ENCODE data around the gene ACTR2. TPM values are rescaled to one million over a fixed set of nuclear protein-coding genes. Genes with fewer than 3 reads are reported as not detected.

ACTR2 gene
- total RNA-seq, 1 donor from 2014 or later = 124 TPM

- no peak for DNase-seq (ENCODE audit: low spot score)
- H4K20me1 ChIP-seq (ENCODE audit: low read depth) = peaks cover 51% of the 10 kb centered on the region
- Mint-ChIP-seq H3K4me1 (peaks cover 4% of the 10 kb centered on the region), H3K27me3 (ENCODE audit: insufficient read depth, low read depth) (peaks cover 3% of the 10 kb centered on the region), H3K4me3 (no peak overlapping the region), H3K27ac (no peak overlapping the region), H3K36me3 (peaks cover 5% of the 10 kb centered on the region), H3K9me3 (no peaks in the 10 kb centered on the region)
- no peaks in the 10 kb centered on the region for H3K4me1 ChIP-seq
- H3K27ac ChIP-seq = no peak overlapping the region
- H3K4me2 ChIP-seq = no peak overlapping the region
- H3K9me3 ChIP-seq (ENCODE audit: low read depth) = no peaks in the 10 kb centered on the region
- no peak overlapping the region for H3K4me3 ChIP-seq
- H3K79me2 ChIP-seq (ENCODE audit: low read depth) = peaks cover 5% of the 10 kb centered on the region
- H3K9ac ChIP-seq = no peak overlapping the region
- H3K27me3 ChIP-seq = no peaks in the 10 kb centered on the region
- no peaks in the 10 kb centered on the region for H3K36me3 ChIP-seq
- no peak overlapping the region for H2AFZ ChIP-seq (replicated peaks)
- peaks cover 6% of the 10 kb centered on the region for H3F3A ChIP-seq (ENCODE audit: low read depth)
- TF ChIP-seq EZH2phosphoT487 (IDR thresholded peaks at IDR 0.05) = no peak
- TF ChIP-seq, protein P1, sequence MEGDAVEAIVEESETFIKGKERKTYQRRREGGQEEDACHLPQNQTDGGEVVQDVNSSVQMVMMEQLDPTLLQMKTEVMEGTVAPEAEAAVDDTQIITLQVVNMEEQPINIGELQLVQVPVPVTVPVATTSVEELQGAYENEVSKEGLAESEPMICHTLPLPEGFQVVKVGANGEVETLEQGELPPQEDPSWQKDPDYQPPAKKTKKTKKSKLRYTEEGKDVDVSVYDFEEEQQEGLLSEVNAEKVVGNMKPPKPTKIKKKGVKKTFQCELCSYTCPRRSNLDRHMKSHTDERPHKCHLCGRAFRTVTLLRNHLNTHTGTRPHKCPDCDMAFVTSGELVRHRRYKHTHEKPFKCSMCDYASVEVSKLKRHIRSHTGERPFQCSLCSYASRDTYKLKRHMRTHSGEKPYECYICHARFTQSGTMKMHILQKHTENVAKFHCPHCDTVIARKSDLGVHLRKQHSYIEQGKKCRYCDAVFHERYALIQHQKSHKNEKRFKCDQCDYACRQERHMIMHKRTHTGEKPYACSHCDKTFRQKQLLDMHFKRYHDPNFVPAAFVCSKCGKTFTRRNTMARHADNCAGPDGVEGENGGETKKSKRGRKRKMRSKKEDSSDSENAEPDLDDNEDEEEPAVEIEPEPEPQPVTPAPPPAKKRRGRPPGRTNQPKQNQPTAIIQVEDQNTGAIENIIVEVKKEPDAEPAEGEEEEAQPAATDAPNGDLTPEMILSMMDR (IDR thresholded peaks at IDR 0.05) = no peak
- no peak for TF ChIP-seq EZH2 (IDR thresholded peaks at IDR 0.05)
Measured at GRCh38 chr2:65263262-65263661, 35.6 kb downstream of the ACTR2 start.

GRCh38 chr2:65263986-65264385, 36.4 kb downstream of the ACTR2 start:
- Mint-ChIP-seq H3K27ac (no peak overlapping the region), H3K4me3 (no peak overlapping the region), H3K27me3 (ENCODE audit: insufficient read depth, low read depth) (peaks cover 3% of the 10 kb centered on the region), H3K36me3 (peaks cover 6% of the 10 kb centered on the region), H3K4me1 (peaks cover 11% of the 10 kb centered on the region), H3K9me3 (no peaks in the 10 kb centered on the region)
- H3K36me3 ChIP-seq = no peaks in the 10 kb centered on the region
- TF ChIP-seq, protein P1 (IDR thresholded peaks at IDR 0.05) = no peak
- no peak for TF ChIP-seq EZH2phosphoT487 (IDR thresholded peaks at IDR 0.05)
- TF ChIP-seq EZH2 (IDR thresholded peaks at IDR 0.05) = no peak
- no peaks in the 10 kb centered on the region for H3K27me3 ChIP-seq
- no peak overlapping the region for H2AFZ ChIP-seq (replicated peaks)
- H4K20me1 ChIP-seq (ENCODE audit: low read depth) = peaks cover 48% of the 10 kb centered on the region
- peaks cover 6% of the 10 kb centered on the region for H3F3A ChIP-seq (ENCODE audit: low read depth)
- DNase-seq (ENCODE audit: low spot score) = no peak
- no peak overlapping the region for H3K9ac ChIP-seq
- H3K4me2 ChIP-seq = no peak overlapping the region
- peaks cover 5% of the 10 kb centered on the region for H3K4me1 ChIP-seq
- H3K9me3 ChIP-seq (ENCODE audit: low read depth) = no peaks in the 10 kb centered on the region
- no peak overlapping the region for H3K4me3 ChIP-seq
- no peak overlapping the region for H3K27ac ChIP-seq
- peaks cover 5% of the 10 kb centered on the region for H3K79me2 ChIP-seq (ENCODE audit: low read depth)

DNA sequence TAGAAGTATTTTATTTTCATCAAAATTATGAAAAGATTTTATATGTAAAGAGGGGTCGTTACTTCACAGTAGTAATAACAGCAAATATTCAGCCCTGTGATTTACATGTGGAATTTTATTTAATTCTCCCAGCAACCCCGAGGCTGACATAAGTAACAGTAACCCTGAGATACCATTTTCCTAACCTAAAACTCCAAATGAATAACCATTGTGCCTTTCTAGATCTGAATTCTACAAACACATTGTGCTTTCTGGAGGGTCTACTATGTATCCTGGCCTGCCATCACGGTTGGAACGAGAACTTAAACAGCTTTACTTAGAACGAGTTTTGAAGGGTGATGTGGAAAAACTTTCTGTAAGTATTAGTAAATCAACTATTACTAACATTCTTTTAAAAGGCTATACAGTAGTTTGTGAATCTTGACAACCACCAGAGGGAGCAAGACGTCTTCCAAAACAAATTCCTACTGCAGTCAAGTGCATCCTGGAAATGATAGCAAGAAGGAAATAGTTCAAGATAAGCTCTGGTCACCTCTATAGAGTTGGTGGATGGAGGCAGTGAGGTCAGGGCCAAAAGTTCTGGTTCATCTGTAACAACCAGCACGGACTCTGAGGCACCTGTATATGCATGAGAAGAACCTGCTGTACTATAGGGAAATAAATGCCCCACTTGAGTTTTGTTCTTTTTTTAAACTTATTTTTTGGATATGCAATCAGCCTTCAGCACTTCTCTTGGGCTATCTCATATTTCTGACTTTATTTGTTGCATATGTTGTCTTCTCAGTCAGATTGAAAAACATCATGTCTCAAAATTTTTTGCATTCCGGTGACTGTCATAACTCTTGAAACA, 37.4 kb downstream of the ACTR2 start:
- Histone ChIP-seq H3K9me3 (ENCODE audit: low read depth) (no peaks in the 10 kb centered on the region), H3K4me2 (no peak overlapping the region), H3K9ac (no peak overlapping the region), H3F3A (ENCODE audit: low read depth) (peaks cover 6% of the 10 kb centered on the region), H3K27ac (no peak overlapping the region), H3K27me3 (no peaks in the 10 kb centered on the region), H3K4me1 (peaks cover 7% of the 10 kb centered on the region), H3K4me3 (no peak overlapping the region), H4K20me1 (ENCODE audit: low read depth) (peaks cover 45% of the 10 kb centered on the region), H2AFZ (replicated peaks) (no peak overlapping the region), H3K36me3 (no peaks in the 10 kb centered on the region), H3K79me2 (ENCODE audit: low read depth) (peaks cover 5% of the 10 kb centered on the region)
- peak; percentile 66 for DNase-seq (ENCODE audit: low spot score)
- H3K27ac Mint-ChIP-seq = no peak overlapping the region
- peaks cover 3% of the 10 kb centered on the region for H3K27me3 Mint-ChIP-seq (ENCODE audit: insufficient read depth, low read depth)
- H3K9me3 Mint-ChIP-seq = no peaks in the 10 kb centered on the region
- TF ChIP-seq, protein P1 (IDR thresholded peaks at IDR 0.05) = peak; percentile 86
- TF ChIP-seq EZH2 (IDR thresholded peaks at IDR 0.05) = no peak
- no peak for TF ChIP-seq EZH2phosphoT487 (IDR thresholded peaks at IDR 0.05)
- peaks cover 17% of the 10 kb centered on the region for H3K4me1 Mint-ChIP-seq
- H3K4me3 Mint-ChIP-seq = no peak overlapping the region
- peaks cover 6% of the 10 kb centered on the region for H3K36me3 Mint-ChIP-seq

Measured in neural progenitor cell (in vitro differentiated cells).